CD1c-positive myeloid dendritic cell (primary cell): Measurements from ENCODE around the gene DHCR7.
"Not testable (repeated sequence)": the region's sequence is repeated elsewhere in the genome, so short reads cannot be mapped to it uniquely, and the experiment has no call there.

Experiments
- DNase-seq: peaks from one replicate; pipeline ENCODE4 v3.0.0-alpha.2; 2016; ENCODE audit errors: extremely low spot score

The DHCR7 gene

DNA sequence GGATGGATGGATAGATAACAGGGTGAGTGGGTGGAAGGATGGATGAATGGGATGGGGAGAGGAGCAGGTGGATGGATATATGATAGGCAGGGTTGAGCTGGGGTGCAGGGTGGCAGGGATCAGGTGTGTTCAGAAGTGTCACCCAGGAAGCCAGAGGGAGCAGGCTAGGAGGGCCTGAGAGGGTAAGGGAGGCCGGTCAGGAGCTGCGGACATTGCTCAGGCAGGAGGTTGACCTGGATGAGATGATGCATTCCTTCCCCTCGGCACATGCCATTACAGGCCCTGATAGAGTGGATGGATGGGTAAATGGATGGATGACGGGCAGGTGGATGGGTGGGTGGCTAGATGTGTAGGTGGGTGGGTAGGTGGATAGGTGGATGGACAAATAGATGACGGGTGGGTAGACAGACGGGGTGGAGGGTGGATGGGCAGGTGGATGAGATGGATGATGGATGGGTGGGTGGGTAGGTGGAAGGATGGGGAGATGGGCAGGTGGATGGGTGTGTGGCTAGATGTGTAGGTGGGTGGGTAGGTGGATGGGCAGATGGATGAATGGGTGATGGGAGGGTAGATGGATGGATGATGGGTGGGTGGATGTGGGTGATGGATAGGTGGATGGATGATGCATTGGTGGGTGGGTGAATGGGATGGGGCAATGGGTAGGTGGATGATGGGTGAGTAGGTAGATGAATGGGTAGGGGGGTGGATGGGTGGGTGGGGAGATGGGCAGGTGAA is 8.0 kb downstream of the DHCR7 start:
- DNase-seq: no peak

DNA sequence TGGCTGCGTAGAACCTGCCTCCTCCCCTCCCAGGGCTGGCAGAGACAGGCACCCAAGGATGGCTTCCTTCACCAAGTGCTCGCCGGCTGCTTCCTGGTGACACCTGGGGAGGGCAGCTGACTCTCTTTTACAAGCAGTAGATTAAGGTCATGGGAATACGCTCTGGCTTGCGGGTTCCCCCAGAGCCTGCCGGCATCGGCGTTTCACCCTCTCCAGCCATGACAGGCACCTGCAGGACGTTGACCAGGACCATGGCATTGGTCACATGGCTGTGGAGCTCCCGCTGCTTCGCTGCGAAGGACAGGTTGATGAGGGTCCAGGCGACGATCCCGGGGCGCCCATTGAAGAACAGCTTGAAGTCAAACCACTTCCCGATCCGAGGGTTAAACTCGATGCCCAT is 9.5 kb downstream of the DHCR7 start:
- DNase-seq: no peak

DNA sequence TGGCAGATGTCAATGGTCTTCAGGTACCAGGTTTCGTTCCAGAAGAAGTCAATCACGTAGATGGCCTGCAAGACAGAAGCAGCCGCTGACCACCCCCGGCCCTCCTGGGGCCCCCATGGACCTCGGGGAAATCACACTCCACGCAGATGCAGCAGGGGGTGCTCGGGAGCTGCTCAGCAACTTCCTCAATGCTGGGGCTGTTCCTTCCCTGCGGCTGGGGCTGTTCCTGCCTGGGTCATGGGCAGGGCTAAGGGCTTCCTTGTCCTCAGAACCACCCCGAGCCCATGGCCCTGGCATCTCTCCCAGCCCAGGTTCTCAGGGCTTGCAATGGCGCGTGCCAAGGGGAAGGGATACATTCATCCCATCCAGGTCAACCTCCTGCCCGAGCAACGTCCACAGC is 10.3 kb downstream of the DHCR7 start:
- no peak for DNase-seq

DNA sequence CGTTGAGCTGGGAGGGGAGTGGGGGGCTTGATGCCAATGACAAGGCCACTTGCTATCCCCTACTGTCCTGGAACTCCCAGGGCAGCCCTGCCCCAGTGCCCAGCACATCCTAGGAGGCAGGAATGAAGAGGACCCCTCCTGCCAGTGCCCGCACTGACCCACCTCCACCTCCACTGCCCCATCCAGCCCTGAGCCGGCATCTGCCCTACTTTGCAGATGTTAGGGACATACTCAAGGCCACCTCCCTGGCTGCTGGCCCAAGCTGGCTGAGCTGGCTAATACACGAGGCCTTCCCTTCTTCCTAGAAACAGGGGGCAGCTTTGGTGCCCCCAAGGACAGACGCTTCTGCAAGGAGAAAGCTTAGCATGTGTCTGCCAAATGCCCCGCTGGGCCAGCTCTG is 10.8 kb downstream of the DHCR7 start:
- DNase-seq: no peak

DNA sequence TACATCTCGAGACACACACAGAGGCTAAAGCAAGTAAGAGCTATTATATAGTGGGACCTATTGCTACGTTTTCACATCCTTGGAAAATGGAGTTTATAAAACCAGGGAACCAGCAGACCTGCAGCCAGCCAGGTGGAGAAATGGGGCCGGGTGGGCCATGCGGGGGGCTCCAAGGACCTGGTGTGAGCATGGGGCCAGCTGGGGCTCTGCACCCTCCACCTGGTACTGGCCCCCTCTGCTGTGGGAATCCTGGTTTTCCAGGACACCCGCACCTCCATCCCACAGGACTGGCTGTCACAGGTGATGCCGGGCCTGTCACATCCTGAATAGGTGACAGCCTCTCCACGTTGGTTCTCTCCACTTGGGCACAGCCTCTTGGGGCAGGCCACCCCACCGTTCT is 11.3 kb downstream of the DHCR7 start:
- DNase-seq: no peak

DNA sequence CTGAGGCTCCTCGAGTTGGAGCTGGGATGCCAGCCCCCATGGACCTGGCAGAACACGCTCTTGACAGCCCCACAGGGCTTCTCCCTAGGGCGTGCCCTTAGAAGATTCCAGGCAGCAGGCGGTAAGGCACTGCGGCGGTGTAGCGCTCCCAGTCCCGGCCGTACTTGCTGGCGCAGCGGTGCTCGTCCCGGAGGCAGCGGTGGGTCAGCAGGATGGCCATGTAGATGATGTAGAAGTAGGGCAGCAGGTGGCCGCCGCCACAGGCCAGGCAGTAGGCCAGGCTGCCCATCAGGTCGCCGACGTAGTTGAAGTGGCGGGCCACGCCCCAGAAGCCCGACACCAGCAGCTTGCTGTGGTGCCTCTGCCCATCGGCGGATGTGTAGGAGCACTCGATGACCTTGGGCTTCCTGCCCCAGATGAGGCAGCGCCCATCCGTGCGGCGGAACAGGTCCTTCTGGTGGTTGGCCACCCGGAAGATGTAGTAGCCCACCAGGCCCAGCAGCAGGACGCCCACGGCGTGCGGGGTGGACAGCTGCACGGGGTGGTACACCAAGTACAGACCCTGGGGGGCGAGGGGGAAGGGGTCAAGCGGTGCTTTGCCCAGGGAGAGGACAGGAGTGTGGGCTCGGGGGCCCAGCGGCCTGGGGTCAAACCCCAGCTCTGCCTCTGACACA is 12.8 kb downstream of the DHCR7 start:
- no peak for DNase-seq

DNA sequence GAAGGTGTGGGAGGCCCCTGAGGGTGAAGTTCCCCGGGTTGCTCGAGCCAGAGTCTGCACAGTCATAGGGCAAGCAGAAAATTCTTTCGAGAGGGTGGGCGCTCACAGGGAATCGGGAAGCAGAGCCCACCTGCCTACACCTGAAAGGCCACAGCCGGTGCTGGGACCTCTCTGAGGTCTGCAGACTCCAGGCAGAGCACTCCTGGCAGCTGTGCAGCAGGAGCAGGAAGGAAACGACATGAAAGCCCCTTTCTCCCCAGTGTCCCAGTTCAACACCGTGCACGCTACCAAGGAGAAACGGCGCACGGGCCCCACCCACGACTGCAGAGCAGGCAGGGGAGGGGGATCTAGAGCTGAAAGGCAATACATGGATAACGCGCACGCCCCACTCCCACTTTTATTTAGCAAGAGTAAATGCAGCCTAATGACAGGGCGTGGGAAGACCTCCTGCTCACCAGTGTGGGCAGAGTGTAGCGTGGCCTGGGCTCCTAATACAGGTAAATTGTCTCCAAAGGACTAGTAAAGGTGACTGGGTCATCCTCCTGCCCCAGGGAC is 13.5 kb downstream of the DHCR7 start:
- DNase-seq: no peak

DNA sequence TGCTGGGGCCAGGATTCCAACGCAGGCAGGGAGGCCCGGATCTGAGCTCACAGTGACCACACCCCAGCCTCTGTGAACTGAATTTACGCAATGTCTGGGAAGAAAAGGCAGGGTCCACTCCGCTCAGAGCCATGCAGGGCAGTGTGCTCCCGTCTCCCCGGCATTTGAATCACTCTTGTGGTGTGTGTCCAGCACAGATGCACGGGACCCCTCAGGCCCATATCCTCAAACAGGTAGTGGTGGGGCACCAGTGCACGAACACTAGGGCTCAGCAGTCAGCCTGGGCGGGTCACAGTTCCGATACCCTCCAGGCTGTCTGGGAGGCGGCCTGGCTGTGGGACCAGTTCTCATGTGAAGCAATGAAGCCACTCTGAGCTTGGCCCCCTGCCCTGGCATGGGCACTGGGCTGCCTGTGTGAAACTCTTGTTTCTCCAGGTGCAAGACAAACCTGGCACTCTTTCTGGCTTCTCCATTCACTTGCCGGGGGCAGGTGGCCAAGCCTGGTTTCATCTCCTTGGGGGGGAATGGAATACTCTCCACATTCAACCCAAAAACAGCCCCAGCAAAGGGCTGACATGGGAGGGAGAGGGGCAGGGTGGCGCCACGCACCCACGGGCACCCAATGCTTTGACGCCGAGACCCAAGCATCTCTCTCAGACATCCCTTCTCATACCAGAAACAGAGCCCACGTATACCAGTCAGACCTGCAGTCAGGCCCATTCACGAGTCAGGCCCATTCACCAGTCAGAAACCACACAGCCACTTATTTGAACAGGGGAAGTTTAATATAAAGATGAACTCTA is 14.3 kb downstream of the DHCR7 start:
- no peak for DNase-seq

DNA sequence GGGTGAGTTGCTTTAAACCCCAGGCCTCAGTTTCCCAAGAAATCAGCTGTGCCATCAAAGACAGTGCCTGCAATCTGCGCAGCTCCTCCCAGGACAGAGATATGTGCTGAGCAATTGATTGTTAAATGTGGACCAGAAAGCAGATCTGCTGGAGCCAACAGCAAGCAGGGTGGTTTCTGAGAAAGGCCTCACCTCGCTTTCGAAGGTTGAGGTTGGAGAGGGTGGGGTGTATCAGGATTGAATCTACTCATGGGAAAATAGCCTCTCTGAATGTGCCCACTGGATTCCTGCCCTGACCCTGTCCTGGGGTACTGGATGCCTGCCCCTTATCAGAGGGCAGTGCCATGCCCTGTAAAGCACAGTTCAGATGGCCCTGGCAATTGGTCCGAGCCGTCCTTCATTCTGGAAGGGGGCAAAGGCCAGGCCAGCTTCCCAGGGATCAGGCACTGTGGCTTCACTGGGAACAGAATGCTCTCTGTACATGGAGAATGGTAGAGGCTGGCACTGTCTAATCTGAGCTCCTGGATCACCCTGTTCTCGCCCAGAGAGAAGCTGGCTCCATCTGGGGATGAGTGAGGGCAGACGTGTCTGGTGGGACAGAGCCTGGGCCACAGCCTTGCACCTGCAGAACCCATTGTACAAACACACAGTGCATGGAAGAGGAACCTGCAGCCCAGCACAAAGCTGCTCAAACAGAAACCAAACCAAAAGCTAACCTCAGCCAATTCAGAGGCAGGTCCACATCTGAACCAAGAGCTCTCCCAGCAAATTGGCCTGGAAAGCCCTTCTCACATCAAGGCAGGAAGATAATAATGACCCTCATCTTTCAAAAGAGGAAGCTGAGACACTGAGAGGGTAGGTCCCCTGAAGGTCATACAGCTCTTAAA is 15.2 kb downstream of the DHCR7 start:
- DNase-seq: no peak

DNA sequence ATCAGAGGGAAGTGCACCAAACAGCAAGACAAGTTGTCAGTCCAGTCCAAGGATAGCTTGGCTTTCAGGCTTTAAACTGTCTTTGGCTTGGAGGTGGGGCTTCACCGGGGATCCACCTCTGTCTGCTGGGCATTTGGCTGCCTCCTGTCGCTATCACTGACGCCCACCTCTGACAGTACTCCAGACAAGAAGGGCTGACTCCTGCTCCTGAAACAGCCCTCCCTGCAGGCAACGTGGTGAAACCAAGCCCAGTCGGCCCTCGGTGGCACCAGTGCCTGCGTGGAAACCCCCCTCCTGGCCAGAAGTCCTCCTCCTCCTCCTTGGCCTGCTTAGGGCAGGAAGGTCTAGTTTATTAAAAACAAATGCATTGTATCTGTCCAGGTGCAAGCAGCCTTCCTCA is 16.9 kb downstream of the DHCR7 start:
- no peak for DNase-seq

DNA sequence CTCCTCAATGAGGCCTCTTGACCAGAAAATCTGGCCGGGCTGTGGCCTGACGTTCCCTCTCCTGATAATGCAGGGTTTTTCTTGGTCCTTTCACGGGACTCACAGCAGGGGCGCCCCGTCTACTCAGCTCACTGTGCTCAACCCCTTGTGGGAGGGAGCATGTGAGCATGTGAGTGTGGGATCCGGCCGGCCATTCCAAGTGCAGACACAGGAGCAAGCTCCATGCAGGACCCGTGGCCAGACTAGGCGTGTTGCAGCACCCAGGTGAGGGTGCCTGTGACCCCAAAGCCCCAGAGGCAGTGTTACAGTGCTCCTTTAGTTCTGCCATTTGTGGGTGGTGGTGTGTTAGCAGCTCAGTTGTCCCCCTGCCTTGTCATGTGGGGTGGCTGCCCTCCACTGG is 18.0 kb downstream of the DHCR7 start:
- no peak for DNase-seq

DNA sequence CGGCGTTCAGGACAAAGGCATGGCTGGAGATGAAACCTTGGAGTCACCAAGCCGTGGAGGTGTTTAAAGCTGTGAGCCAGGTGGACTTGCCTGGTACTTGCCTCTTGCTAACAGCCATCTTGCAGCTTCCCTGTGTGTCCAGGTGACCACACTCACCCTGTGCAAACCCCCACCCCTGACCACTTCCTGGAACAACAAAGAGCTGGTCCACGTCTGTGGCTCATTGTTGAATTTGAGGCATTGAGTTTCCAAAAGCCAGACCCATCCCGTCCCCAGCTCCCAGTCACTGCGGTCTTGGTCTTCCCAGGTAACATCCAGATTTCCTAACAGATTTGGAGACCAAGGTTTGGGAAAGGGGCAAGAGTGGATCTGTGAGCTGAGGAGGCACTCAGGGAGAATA is 18.5 kb downstream of the DHCR7 start:
- no peak for DNase-seq

DNA sequence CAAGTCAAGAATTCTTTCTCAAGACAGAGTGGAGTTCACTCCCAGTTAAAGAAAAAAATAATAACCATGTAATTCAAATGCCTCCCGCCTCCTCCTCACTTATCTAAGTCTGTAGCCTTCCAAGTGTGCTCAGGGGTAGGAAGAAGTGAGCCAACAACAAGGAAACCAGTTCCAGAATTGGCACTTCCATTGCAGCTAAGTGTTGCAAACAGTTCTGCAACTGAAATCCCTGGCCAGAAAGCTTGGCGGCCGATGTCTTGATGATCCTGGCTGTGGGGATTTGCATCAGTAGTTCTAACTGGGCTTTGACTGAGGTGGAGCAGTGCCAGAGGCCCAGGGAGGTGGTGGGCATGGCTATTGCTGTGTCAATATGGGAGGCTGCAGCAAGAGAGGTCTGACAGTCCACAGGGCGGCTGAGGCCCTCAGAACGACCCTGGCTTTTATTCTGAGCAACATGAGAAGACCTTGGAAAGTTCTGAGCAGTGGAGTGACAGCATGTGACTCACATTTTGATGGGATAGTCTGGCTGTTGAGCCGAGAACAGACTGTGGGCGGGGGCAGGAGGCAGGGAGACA is 19.2 kb downstream of the DHCR7 start:
- DNase-seq: no peak

DNA sequence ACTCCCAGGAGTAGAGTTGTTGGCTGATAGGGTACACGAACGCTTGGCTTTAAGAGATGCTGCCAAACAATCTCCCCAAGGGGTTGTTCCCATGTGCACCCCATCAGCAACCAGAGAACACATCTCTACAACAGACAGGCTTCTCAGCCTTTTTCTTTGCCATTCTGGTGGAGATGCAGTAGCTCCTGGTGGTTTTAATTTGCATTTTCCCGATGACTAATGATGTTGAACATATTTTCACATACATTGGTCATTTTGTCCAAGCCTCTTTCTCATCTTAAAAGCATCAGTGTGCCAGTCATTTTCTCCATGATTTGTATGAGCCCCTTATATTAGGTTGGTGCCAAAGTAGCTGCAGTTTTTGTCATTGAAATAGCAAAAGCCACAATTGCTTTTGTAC is 21.8 kb downstream of the DHCR7 start:
- DNase-seq: no peak

DNA sequence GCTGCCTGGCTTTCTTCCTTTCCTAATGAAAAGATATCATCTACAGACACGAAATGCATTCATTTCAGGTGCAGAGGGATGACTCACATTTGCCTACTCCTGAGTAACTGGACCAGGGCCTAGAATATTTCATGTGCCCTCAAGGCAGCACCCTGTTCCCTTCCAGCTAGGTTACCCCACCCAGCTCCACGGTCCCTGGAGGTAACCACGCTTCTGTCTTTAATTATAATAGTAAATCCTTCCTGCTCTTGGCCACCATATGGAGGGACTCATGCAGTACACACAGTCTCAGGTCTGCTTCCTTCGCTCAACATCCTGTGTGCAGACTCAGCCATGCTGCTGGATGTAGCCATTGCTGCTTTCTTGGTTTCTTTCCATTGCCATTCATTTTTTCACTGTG is 22.3 kb downstream of the DHCR7 start:
- no peak for DNase-seq

DNA sequence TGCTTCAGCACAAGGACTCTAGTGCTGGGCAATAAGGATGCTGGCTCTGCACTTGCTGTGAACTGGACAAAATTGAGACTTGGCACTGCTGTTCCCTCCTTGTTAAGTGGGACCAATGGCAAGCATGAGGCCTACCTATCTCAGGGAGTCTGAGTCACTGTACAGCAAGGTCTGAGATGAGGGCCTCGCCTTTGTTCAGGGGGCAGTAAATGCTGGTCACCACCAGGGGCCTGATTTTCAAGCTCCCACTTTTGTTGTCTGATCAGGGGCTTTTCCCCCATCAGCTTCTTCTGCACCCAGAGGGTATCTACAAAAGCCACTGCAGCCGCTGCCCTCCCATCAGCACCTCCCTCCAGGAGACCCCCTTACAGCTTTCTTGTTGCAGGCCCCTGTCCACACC is 22.8 kb downstream of the DHCR7 start:
- DNase-seq: no peak

DNA sequence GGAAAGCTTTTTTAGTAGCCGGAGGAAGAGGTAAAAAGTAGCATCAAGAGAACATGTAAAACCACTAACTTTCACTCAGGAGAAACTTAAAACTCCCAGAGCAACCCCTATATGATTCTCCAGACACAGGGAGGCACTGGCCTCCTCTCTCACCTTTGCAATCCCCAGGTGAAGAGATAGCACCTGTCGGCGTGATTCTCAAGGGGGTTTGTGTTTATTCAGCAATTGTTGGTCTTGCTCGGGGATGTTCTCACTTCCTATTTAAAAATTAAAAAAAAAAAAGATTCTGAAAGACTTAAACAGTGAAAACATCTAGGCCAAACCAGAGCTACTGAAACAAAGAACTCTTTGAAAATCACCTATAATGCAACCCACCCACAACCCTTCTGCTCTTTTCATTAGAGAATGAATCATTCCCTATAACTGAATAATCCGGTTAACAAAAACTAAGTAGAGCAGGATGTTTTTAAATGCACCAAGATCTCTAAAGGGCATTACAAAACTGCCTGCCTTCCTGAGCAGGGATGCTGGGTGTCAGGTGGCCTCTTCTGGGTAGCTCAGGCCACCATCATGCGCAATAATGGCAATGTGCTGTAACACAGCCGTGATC is 24.9 kb downstream of the DHCR7 start:
- DNase-seq: no peak

DNA sequence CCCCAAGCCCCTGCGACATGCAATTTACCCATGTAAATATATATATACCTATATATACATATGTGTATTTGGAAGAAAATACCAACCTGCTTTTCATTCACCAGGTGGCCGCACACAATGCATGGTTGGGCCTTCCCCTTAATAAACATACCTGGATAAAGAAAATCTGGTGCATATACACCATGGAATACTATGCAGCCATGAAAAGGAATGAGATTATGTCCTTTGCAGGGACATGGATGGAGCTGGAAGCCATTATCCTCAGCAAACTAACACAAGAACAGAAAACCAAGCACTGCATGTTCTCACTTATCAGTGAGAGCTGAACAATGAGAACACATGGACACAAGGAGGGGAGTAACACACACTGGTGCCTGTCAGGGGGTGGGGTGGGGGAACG is 25.9 kb downstream of the DHCR7 start:
- not testable (repeated sequence) for DNase-seq

DNA sequence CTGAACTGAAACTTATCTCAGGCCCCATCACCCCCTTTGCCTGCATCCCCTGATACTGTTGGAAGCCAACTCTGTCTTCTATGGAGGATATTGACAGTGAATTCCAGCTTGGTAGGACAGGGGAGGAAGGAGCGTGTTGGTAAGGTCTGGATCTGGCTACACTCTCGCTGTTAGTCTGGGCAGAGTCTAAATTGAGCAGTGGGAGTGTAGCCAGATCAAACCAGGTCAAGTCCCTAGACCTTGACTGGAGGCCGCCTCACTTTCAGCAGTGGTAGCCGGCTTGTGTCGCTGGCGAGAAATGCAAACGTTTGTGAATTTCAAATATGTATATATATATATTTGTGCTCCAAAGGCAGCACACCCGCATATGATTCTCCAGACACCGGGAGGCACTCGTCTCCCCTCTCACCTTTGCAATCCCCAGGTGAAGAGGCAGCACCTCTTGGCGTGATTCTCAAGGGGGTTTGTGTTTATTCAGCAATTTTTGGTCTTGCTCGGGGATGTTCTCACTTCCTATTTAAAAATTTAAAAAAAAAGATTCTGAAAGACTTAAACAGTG is 26.7 kb downstream of the DHCR7 start:
- no peak for DNase-seq

DNA sequence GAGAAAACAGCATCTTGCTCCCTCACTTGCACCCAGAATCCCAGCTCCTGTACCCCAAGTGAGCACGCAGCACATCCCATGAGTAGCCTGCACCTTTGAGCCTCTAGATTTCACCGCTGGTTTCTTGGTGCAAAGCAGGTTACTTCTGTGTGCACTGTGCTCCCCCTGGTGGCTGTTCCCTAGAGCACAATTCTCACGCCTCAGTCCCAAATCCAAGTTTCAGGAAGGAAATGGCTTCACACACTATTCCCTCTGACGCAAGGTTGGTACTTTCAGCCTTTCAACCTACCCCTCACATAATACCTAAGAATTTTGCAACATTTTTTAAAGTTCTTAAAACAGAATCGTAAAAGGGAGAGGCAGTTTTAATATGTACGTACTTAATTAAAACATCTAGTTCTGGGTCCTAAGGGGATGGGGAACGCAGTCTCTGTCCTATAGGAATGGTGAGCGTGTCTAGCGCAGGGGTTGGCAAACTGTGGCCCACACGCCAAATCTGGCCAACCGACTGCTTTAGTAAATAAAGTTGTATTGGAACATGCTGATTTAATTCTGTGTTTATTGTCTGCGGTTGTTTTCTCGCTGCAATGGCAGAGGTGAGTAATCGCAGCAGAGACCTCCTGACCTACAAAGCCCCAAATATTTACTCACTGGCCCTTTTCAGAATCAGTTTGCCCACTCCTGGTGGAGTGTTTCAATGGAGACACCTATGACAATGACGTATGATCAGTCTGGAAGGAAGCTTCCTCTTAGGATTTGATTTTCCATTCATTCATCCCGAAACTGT is 27.5 kb downstream of the DHCR7 start:
- DNase-seq: peak; percentile 42
